HFFc6 (cell line): Measurements from ENCODE around the gene SPOCK2. TPM values are rescaled to one million over a fixed set of nuclear protein-coding genes. Genes with fewer than 3 reads are reported as not detected.

Source experiments
- DNase-seq: peaks from one replicate; pipeline ENCODE4 v3.0.0-alpha.2; 2018
- H3K27ac Mint-ChIP-seq: 2 replicates; pipeline ENCODE4 v1.8.0; 2020; ENCODE audit warnings: mild to moderate bottlenecking, mixed read lengths
- H3K27me3 Mint-ChIP-seq: 2 replicates; pipeline ENCODE4 v1.8.0; 2021; ENCODE audit warnings: mild to moderate bottlenecking, moderate library complexity, mixed read lengths; ENCODE audit not compliant: insufficient read depth
- H3K36me3 Mint-ChIP-seq: 2 replicates; pipeline ENCODE4 v1.8.0; 2021; ENCODE audit warnings: low read depth, mixed read lengths
- H3K4me1 Mint-ChIP-seq: 2 replicates; pipeline ENCODE4 v1.8.0; 2020; ENCODE audit warnings: low read depth, mixed read lengths
- H3K4me3 Mint-ChIP-seq: 2 replicates; pipeline ENCODE4 v1.8.0; 2020; ENCODE audit warnings: mild to moderate bottlenecking, moderate library complexity, mixed read lengths
- H3K9me3 Mint-ChIP-seq: 2 replicates; pipeline ENCODE4 v1.8.0; 2020; ENCODE audit warnings: mild to moderate bottlenecking, mixed read lengths
- total RNA-seq, 6 experiments: library from RNA; stranded (reverse); fragmentation: NEBNext Ultra II Directional; extraction: Animal tissue kit (Norgen Biotek cat#: 25700); gene quantifications; 2 replicates in 1 of 6; 3 replicates in 5 of 6; pipeline ENCODE4 v1.2.3, GENCODE V29; 2021
- TF ChIP-seq, protein P1 (sequence below): fragments of 200-600 bp; sonication (generic); IDR thresholded peaks from 2 replicates; pipeline ENCODE4 v1.5.0; 2021; ENCODE audit warnings: antibody characterized with exemption, mild to moderate bottlenecking

SPOCK2 gene
- total RNA-seq, 6 experiments from 2014 or later: not detected

DNA sequence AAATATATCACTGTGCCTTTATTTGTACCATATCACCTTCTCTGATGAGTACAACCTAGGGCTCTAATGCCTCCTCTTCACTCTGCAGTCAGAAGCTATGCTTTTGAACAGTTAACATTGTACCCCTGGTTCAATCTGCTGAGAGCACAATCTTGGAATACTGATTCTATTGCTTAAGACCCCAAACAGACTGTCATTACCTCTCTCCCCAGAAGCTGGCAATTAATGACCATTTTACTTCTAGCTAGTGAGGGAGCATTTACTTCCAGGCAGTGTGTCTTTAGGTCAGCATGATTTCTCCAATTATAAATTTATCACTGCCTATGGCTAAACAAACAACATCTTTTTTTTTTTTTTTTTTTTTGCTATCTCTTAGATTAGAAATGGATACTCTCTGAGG, 36.0 kb upstream of the SPOCK2 start:
- Mint-ChIP-seq H3K4me3 (no peak overlapping the region), H3K27ac (no peak overlapping the region; the same call in 1 of the 2 replicates), H3K27me3 (no peaks in the 10 kb centered on the region; the same call in 1 of the 2 replicates), H3K36me3 (no peaks in the 10 kb centered on the region), H3K4me1 (peaks cover 13% of the 10 kb centered on the region), H3K9me3 (no peaks in the 10 kb centered on the region)
- TF ChIP-seq, protein P1, sequence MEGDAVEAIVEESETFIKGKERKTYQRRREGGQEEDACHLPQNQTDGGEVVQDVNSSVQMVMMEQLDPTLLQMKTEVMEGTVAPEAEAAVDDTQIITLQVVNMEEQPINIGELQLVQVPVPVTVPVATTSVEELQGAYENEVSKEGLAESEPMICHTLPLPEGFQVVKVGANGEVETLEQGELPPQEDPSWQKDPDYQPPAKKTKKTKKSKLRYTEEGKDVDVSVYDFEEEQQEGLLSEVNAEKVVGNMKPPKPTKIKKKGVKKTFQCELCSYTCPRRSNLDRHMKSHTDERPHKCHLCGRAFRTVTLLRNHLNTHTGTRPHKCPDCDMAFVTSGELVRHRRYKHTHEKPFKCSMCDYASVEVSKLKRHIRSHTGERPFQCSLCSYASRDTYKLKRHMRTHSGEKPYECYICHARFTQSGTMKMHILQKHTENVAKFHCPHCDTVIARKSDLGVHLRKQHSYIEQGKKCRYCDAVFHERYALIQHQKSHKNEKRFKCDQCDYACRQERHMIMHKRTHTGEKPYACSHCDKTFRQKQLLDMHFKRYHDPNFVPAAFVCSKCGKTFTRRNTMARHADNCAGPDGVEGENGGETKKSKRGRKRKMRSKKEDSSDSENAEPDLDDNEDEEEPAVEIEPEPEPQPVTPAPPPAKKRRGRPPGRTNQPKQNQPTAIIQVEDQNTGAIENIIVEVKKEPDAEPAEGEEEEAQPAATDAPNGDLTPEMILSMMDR: no peak
- no peak for DNase-seq

DNA sequence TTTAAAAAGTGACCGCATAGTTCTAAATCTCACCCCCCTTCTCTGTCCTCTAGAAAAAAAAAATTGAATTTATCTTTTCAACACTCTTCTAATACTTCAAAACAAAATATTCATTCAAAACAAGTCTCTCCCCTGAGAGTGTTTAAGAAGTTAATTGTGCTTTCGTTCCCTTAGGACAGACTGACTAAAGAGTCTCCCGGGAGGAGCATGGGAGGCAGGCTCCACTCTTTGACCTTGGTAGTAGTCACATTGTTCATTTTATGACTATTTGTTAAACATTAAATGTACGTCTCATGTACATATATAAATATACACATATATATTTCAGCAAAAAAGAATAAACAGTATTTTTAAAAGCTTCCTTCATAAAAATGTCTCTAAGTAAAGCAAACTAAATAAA, 35.3 kb upstream of the SPOCK2 start:
- Mint-ChIP-seq H3K36me3 (no peaks in the 10 kb centered on the region), H3K9me3 (no peaks in the 10 kb centered on the region), H3K4me3 (no peak overlapping the region), H3K27me3 (no peaks in the 10 kb centered on the region; the same call in 1 of the 2 replicates), H3K27ac (no peak overlapping the region), H3K4me1 (peaks cover 13% of the 10 kb centered on the region)
- DNase-seq: no peak
- TF ChIP-seq, protein P1: no peak

DNA sequence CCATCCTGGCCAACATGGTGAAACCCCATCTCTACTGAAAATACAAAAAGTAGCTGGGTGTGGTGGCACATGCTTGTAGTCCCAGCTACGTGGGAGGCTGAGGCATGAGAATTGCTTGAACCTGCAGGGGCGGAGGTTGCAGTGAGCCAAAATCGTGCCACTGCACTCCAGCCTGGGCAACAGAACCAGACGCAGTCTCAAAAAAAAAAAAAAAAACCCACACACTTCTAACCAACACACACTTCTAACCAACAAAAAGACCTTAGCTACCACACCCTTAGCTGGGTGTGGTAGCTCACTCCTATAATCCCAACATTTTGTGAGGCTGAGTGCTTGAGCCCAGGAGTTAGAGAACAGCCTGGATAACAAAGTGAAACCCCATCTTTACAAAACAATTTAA, 33.9 kb upstream of the SPOCK2 start:
- H3K9me3 Mint-ChIP-seq: no peaks in the 10 kb centered on the region
- H3K4me3 Mint-ChIP-seq: no peak overlapping the region
- TF ChIP-seq, protein P1: no peak
- no peak overlapping the region for H3K27ac Mint-ChIP-seq
- H3K27me3 Mint-ChIP-seq: no peaks in the 10 kb centered on the region; the same call in 1 of the 2 replicates
- H3K4me1 Mint-ChIP-seq: peaks cover 13% of the 10 kb centered on the region
- H3K36me3 Mint-ChIP-seq: peaks cover 4% of the 10 kb centered on the region
- DNase-seq: no peak

DNA sequence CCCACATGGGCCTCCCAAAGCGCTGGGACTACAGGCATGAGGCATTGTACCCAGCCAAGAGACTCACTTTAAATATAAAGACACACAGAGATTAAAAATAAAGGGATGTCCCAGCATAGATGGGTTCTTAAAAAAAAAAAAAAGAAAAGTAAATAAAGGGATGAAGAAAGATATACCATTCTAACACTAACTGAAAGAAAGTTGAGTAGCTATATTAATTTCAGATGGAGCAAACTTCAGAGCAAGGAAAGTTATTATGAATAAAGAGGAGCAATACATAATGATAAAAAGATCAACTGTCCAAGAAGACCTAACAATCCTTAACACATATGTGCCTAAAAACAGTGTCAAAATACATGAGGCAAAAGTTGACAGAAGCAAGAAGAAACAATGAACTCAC, 33.0 kb upstream of the SPOCK2 start:
- TF ChIP-seq, protein P1: no peak
- no peak for DNase-seq
- no peaks in the 10 kb centered on the region for H3K9me3 Mint-ChIP-seq
- H3K4me1 Mint-ChIP-seq: peaks cover 13% of the 10 kb centered on the region
- no peak overlapping the region for H3K27ac Mint-ChIP-seq
- H3K27me3 Mint-ChIP-seq: no peaks in the 10 kb centered on the region
- no peak overlapping the region for H3K4me3 Mint-ChIP-seq
- H3K36me3 Mint-ChIP-seq: peaks cover 8% of the 10 kb centered on the region

DNA sequence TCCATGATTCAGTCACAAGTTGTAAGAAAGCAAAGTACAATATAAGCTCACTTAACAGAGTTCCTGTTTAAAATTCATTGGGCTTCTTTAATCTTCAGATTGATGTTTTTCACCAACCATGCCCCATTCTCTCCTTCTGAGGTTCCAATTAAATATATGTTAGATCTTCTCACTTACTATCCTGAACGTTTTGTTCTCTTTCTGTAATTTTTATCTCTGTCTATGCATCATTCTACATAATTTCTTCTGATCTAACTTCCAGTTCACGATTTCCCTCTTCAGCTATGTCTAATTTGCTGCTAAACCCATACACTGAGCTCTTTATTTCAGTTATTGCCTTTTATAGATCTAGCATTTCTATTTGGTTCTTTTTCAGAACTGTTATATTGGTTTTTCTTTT, 28.0 kb upstream of the SPOCK2 start:
- Mint-ChIP-seq H3K36me3 (peaks cover 17% of the 10 kb centered on the region), H3K27ac (no peak overlapping the region), H3K4me3 (no peak overlapping the region), H3K27me3 (no peaks in the 10 kb centered on the region), H3K4me1 (no peaks in the 10 kb centered on the region), H3K9me3 (no peaks in the 10 kb centered on the region)
- TF ChIP-seq, protein P1: no peak
- no peak for DNase-seq
